K562 treated with DMSO at 1 percent for 4 hours (cell line): ENCODE measurements around the gene FBXW8. TPM values are rescaled to one million over a fixed set of nuclear protein-coding genes. Genes with fewer than 3 reads are reported as not detected.

Experiments used
- total RNA-seq: library from RNA; unstranded; fragments of 300-600 nt; gene quantifications from 2 replicates; pipeline ENCODE4 v1.2.3, GENCODE V29; 2022; ENCODE audit not compliant: insufficient read depth

The FBXW8 gene, protein sequence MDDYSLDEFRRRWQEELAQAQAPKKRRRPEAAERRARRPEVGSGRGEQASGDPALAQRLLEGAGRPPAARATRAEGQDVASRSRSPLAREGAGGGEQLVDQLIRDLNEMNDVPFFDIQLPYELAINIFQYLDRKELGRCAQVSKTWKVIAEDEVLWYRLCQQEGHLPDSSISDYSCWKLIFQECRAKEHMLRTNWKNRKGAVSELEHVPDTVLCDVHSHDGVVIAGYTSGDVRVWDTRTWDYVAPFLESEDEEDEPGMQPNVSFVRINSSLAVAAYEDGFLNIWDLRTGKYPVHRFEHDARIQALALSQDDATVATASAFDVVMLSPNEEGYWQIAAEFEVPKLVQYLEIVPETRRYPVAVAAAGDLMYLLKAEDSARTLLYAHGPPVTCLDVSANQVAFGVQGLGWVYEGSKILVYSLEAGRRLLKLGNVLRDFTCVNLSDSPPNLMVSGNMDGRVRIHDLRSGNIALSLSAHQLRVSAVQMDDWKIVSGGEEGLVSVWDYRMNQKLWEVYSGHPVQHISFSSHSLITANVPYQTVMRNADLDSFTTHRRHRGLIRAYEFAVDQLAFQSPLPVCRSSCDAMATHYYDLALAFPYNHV
- total RNA-seq, result 7.2 and 7.4 TPM in 2 replicates

DNA sequence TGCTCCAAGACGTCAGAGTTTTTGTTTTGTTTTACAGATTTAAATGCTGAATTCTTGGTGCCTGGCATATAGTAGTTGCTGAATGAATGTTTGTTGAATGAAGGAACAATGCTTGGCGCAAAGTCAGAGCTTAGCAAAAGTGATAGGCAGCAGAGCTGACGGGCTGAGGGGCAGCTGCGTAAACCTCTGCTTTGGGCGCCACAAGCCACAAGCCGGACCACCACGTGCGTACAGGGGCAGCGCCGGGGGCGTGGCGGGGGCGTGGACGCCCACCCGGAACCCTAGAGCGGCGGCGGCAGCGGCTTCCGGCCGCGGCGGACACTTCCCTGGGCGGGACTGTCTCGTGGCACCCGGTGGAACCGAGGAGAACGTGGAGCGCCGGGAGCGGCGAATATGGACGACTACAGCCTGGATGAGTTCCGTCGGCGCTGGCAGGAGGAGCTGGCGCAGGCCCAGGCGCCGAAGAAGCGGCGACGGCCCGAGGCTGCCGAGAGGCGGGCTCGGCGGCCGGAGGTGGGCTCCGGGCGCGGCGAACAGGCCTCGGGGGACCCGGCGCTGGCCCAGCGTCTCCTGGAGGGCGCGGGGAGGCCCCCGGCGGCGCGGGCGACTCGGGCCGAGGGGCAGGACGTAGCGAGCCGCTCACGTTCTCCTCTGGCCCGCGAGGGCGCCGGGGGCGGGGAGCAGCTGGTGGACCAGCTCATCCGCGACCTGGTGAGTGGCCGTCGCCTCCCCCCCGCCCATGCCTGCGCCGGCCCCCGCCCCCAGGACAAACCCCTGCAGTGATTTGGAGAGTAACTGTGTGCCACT is at the start of gene FBXW8:
FBXW8 (plus strand) TSS at position 306 of the 807 bp plus-strand sequence; CDS start at position 394, 88 bp downstream.

DNA sequence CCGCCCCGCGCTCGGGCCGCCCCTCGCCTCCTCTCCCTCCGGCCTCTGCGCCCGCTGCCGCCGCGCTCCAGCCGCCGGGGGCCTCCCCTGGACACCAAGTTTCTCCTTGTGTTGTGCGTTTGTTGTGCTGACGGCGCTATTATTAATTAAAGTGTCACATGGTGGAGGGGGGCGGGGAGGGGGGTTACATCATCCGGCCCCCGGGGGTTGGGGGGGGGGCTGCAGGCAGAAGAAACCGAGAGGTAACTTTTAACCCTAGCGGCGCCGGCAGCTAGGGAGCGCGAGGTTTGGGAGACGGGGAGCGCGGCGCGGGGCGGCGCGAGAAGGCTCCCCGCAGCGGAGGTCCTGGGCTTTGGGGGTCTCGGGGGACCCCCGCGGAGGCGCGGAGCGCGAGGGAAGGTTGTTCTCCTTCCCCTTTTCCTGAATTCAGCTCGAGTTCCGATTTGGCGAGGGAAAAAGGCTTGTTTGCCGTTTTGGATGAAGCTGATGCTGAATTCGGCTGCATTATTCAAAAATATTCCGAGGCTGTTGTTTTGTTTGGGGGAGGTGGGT is 29.3 kb upstream of the FBXW8 start, which contains the start of gene HRK:
HRK (minus strand) TSS at position 117 of the 552 bp plus-strand sequence. CDS start 134 bp downstream, outside the sequence.

Other genes with a start within 250 kb of the FBXW8 start
- 14.3 and 16.7 TPM in 2 replicates for gene SPRING1, start 172.9 kb upstream of the FBXW8 start, total RNA-seq
- 3.7 and 4.3 TPM in 2 replicates for gene RNFT2, start 172.6 kb upstream of the FBXW8 start, total RNA-seq
- not detected in 2 replicates for gene HRK, start 29.5 kb upstream of the FBXW8 start, total RNA-seq
- 22.1 and 33.0 TPM in 2 replicates for gene TESC, start 188.5 kb downstream of the FBXW8 start, total RNA-seq